Measurements from ENCODE around the gene UROC1. TPM values are rescaled to one million over a fixed set of nuclear protein-coding genes. Genes with fewer than 3 reads are reported as not detected.

The UROC1 gene
- total and polyA plus RNA-seq, 9 of the 15 experiments (the other 6 are each of a cell fraction or from before 2014, with no cell fraction given), result not detected

DNA sequence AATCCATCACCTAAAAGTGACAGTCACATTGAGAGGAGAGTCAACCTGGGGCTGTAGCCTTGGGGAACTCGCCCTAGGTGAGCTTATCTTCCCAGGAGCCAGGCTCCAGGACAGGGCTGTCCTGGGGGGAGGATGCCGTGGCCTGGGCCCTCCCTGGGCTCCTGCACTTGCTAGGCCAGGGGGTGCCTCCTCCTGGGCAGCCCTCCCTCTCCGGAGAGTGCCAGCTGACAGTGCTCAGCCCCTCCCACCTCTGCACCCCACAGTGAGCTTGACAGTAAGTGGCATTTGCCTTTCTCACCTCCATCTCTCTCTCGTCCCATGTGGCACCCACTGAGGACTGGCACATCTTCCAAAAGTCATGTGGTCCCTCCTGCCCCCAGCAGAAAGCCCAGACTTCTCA lies 19.1 kb downstream of the UROC1 start (continued):
- TF ChIP-seq, protein P1, sequence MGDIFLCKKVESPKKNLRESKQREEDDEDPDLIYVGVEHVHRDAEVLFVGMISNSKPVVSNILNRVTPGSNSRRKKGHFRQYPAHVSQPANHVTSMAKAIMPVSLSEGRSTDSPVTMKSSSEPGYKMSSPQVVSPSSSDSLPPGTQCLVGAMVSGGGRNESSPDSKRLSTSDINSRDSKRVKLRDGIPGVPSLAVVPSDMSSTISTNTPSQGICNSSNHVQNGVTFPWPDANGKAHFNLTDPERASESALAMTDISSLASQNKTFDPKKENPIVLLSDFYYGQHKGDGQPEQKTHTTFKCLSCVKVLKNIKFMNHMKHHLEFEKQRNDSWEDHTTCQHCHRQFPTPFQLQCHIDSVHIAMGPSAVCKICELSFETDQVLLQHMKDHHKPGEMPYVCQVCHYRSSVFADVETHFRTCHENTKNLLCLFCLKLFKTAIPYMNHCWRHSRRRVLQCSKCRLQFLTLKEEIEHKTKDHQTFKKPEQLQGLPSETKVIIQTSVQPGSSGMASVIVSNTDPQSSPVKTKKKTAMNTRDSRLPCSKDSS (IDR thresholded peaks at IDR 0.05; ENCODE audit: low read depth, partially characterized antibody), result no peak
- TF ChIP-seq ZNF134 (CRISPR knock-in tag; conservative IDR thresholded peaks at IDR 0.05), result no peak
- TF ChIP-seq PKNOX1 (IDR thresholded peaks at IDR 0.05), result no peak
- TF ChIP-seq, protein P2, sequence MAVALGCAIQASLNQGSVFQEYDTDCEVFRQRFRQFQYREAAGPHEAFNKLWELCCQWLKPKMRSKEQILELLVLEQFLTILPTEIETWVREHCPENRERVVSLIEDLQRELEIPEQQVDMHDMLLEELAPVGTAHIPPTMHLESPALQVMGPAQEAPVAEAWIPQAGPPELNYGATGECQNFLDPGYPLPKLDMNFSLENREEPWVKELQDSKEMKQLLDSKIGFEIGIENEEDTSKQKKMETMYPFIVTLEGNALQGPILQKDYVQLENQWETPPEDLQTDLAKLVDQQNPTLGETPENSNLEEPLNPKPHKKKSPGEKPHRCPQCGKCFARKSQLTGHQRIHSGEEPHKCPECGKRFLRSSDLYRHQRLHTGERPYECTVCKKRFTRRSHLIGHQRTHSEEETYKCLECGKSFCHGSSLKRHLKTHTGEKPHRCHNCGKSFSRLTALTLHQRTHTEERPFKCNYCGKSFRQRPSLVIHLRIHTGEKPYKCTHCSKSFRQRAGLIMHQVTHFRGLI (CRISPR knock-in tag; IDR thresholded peaks at IDR 0.05), result no peak
- no peak for TF ChIP-seq ZNF583 (CRISPR knock-in tag; IDR thresholded peaks at IDR 0.05)
- no peak for TF ChIP-seq TAF9B (IDR thresholded peaks at IDR 0.05; ENCODE audit: partially characterized antibody)
- TF ChIP-seq ZNF696 (CRISPR knock-in tag; conservative IDR thresholded peaks at IDR 0.05), result no peak
- no peak for TF ChIP-seq CXXC5 (CRISPR knock-in tag; IDR thresholded peaks at IDR 0.05)
